Measurements from ENCODE around the gene ATP5MC2.
A peak's percentile ranks its signal among the peaks of the same experiment; 100 is the strongest.
"Not testable (repeated sequence)": the region's sequence is repeated elsewhere in the genome, so short reads cannot be mapped to it uniquely, and the experiment has no call there.

ATP5MC2 gene

DNA sequence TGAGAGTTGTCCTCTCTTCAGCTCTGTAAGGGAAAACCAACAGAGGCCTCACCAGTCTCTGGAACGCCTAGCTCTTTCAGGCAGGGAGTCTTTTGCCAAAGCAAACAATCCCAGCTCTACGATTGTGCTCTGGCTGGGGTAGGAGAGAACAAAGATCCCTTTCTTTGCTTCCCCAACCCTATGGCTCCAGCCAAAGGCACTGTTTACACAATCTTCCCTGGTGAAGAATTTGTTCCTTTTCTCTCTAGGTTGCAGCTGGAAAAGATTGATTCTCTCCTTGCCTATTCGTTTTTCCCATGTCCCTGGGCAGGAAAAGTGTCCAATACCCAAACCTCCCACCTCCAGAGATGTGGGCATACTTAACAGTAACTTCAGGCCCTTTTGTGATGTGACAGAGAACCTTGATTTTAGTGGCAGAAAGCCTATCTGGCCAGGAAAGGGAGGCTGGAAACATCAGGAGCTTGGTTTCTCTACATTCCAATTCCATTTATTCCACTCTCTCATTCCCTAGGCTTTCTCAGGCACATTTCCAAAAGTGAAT lies 16.8 kb downstream of the ATP5MC2 start:
- DNase-seq: no peak
- in situ Hi-C loops (cut with MboI; ENCODE audit: low pct_unique_long_range_greater_than_20kb, low sequenced_read_pairs): no loop called here

- DNase-seq: no peak
- in situ Hi-C loops (cut with MboI; ENCODE audit: low pct_unique_long_range_greater_than_20kb, low sequenced_read_pairs): no loop called here
These were observed 18.8 kb downstream of the ATP5MC2 start for GRCh38 chr12:53657041-53657440.

- in situ Hi-C loops (cut with MboI; ENCODE audit: low pct_unique_long_range_greater_than_20kb, low sequenced_read_pairs): no loop called here
- no peak for DNase-seq
These were observed 22.3 kb downstream of the ATP5MC2 start for GRCh38 chr12:53653595-53653994.

DNA sequence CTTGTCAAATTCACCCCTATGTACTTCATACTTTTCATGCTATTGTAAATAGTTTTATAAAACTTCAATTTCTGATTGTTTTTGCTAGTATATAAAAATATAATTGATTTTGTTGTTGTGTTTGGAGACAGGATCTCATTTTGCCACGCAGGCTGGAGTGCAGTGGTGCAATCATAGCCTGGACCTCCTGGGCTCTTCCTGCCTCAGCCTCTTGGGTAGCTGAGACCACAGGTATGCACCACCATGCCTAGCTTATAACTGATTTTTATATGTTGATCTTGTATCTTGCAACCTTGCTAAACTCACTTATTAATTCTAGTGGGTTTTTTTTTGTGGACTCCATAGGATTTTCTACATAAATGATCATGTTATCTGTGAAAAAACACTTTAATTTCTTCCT lies 23.5 kb downstream of the ATP5MC2 start:
- in situ Hi-C loops (cut with MboI; ENCODE audit: low pct_unique_long_range_greater_than_20kb, low sequenced_read_pairs): no loop called here
- DNase-seq: no peak

GRCh38 chr12:53651737-53652136 lies 24.1 kb downstream of the ATP5MC2 start:
- in situ Hi-C loops (cut with MboI; ENCODE audit: low pct_unique_long_range_greater_than_20kb, low sequenced_read_pairs): no loop called here
- DNase-seq: no peak

- in situ Hi-C loops (cut with MboI; ENCODE audit: low pct_unique_long_range_greater_than_20kb, low sequenced_read_pairs); DNase-seq: not testable (repeated sequence)
These were observed 29.6 kb downstream of the ATP5MC2 start for GRCh38 chr12:53646300-53646699.

DNA sequence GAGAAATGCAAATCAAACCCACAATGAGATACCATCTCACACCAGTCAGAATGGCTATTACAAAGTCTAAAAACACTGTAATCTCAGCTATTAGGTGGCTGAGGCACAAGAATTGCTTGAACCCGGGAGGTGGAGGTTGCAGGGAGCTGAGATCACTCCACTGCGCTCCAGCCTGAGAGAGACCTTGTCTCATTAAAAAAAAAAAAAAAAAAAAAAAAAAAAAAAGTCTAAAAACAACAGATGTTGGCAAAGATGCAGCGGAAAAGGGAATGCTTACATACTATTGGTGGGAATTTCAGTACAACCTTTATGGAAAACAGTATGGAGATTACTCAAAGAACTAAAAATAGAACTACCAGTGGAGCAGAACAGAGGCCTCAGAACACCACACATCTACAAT lies 30.7 kb downstream of the ATP5MC2 start:
- in situ Hi-C loops (cut with MboI; ENCODE audit: low pct_unique_long_range_greater_than_20kb, low sequenced_read_pairs): no loop called here
- no peak for DNase-seq

GRCh38 chr12:53644133-53644532 lies 31.8 kb downstream of the ATP5MC2 start:
- no peak for DNase-seq
- in situ Hi-C loops (cut with MboI; ENCODE audit: low pct_unique_long_range_greater_than_20kb, low sequenced_read_pairs): no loop called here

DNA sequence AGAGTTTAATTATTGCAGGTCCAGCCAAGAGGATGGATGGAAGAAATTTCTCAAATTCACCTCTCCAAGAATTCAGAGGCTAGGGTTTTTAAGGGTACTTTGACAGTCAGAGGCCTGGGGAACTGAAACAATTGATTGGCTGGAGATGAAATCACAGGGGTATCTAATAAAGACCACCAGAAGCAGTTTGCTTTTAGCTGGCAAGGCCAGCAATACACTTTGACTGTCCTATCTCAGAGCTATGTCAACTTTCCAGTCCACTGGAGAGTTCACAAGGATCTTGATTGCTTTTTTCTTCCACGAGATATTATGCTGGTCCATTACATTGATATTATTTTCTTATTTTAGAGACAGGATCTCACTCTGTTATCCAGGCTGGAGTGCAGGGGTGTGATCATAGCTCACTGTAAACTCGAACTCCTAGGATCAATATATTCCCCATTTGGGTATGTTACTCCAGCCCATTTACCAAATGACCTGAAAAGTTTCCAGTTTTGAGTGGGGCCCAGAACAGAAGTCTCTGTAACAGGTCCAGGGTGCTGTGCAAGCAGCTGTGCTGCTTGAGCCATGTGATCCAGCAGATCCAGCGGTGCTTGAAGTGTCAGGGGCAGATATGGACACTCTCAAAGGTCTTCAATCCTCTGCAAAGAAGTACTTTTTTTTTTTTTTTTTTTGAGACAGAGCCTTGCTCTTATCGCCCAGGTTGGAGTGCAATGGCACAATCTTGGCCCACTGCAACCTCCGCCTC lies 32.5 kb downstream of the ATP5MC2 start:
- in situ Hi-C loops (cut with MboI; ENCODE audit: low pct_unique_long_range_greater_than_20kb, low sequenced_read_pairs): no loop called here
- no peak for DNase-seq

GRCh38 chr12:53638057-53638456 lies 37.8 kb downstream of the ATP5MC2 start:
- in situ Hi-C loops (cut with MboI; ENCODE audit: low pct_unique_long_range_greater_than_20kb, low sequenced_read_pairs): no loop called here
- DNase-seq: no peak

GRCh38 chr12:53636641-53637040 lies 39.2 kb downstream of the ATP5MC2 start:
- no peak for DNase-seq
- in situ Hi-C loops (cut with MboI; ENCODE audit: low pct_unique_long_range_greater_than_20kb, low sequenced_read_pairs): no loop called here

- in situ Hi-C loops (cut with MboI; ENCODE audit: low pct_unique_long_range_greater_than_20kb, low sequenced_read_pairs); DNase-seq: not testable (repeated sequence)
These were observed 40.2 kb downstream of the ATP5MC2 start for GRCh38 chr12:53635708-53636107.

DNA sequence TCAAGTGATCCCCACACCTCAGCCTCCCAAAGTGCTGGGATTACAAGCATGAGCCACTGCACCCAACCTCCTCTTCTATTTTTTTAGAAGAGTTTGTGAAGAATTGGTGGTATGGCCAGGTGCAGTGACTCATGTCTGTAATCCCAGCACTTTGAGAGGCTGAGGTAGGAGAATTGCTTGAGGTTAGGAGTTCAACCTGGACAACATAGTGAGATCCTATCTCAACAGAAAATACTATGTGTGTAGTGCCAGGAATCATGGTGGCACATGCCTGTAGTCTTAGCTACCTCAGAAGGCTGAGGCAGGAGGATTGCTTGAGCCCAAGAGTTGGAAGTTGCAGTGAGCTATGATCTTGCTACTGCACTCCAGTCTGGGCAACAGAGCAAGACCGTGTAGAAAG lies 44.2 kb downstream of the ATP5MC2 start:
- no peak for DNase-seq
- in situ Hi-C loops (cut with MboI; ENCODE audit: low pct_unique_long_range_greater_than_20kb, low sequenced_read_pairs): no loop called here

GRCh38 chr12:53627919-53628318 lies 48.0 kb downstream of the ATP5MC2 start:
- DNase-seq: no peak
- in situ Hi-C loops (cut with MboI; ENCODE audit: low pct_unique_long_range_greater_than_20kb, low sequenced_read_pairs): no loop called here

DNA sequence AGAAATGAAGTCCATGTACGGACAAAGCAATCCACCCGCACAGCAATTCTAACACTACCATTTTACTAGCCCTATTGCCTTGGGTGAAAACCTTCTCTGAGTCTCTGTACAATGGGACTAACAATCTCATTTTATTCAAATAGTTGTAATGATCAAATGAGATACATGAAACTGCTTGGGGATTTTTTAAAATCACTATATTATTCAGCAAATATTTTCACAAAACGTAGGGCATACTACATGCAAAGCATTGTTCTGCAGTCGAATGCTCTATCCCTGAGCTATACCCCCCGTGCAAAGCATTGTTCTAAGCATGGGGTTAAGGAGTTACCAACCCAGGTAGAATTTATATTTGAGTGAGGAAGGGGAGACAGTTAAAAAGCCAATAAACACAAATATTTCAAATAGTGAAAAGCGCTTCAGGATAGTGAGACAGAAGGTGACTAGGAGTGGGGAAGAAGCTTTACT lies 49.1 kb downstream of the ATP5MC2 start:
- in situ Hi-C loops (cut with MboI; ENCODE audit: low pct_unique_long_range_greater_than_20kb, low sequenced_read_pairs): no loop called here
- no peak for DNase-seq

- DNase-seq: peak; percentile 99
- in situ Hi-C loops (cut with MboI; ENCODE audit: low pct_unique_long_range_greater_than_20kb, low sequenced_read_pairs): no loop called here
These were observed 49.8 kb downstream of the ATP5MC2 start, which contains the start of gene ATF7 for GRCh38 chr12:53625946-53626701. Gene ATF7, minus strand, starts transcription at chr12:53626382. Its CDS starts 25,382 bp downstream, at chr12:53601000.

- no peak for DNase-seq
- in situ Hi-C loops (cut with MboI; ENCODE audit: low pct_unique_long_range_greater_than_20kb, low sequenced_read_pairs): no loop called here
These were observed 50.4 kb downstream of the ATP5MC2 start for GRCh38 chr12:53625373-53625945.

- DNase-seq: no peak
- in situ Hi-C loops (cut with MboI; ENCODE audit: low pct_unique_long_range_greater_than_20kb, low sequenced_read_pairs): no loop called here
These were observed 50.9 kb downstream of the ATP5MC2 start for GRCh38 chr12:53624956-53625355.

DNA sequence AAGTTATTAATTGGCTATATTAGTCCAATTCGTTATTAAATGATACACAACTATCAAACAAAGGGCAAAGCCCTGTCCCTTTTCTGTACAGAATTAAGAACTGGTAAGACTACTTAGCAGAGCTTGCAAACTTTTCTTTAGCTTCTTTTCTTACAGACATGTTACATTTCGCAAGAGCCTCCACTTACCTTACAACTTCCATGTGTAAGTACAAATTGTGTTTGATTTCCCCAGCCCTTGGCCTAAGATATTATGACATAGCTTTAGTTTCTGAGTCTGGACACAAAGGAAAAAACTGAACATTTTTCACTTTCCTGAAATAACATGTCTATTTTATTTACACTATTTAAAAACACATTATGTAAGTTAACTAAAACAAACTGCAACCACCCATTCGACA lies 51.4 kb downstream of the ATP5MC2 start:
- in situ Hi-C loops (cut with MboI; ENCODE audit: low pct_unique_long_range_greater_than_20kb, low sequenced_read_pairs): no loop called here
- DNase-seq: no peak
